T-cell (primary cell): ENCODE measurements around the gene VSTM2B. TPM values are rescaled to one million over a fixed set of nuclear protein-coding genes. Genes with fewer than 3 reads are reported as not detected.

ENCODE experiments used
- ATAC-seq, 4 experiments: fragments of 200-7000 bp in 3 of 4; fragments of 150-1000 bp in 1 of 4; cut with Tn5 transposase; replicated peaks in 1 of 4; 1 replicate in 3 of 4; 2 replicates in 1 of 4; pipeline ENCODE4 v1.10.0; 2021; ENCODE audit warnings: moderate library complexity in 3 of 4, mild to moderate bottlenecking in 2 of 4, moderate number of reproducible peaks in 1 of 4
- CTCF ChIA-PET, 2 donors: fragments of 300-600 bp; sonication (Branson Sonifier 250); formaldehyde crosslinking; loops; one replicate each; lab custom pipeline; 2022; ENCODE audit warnings: antibody characterized with exemption in 2 of 2; lab: Charles Lee
- POLR2A ChIA-PET, 2 donors: fragments of 300-600 bp; sonication (Branson Sonifier 250); formaldehyde crosslinking; loops; one replicate each; lab custom pipeline; 2022; ENCODE audit warnings: antibody characterized with exemption in 2 of 2; lab: Charles Lee
- DNase-seq, 35 experiments: peaks; one replicate each; pipeline versions ENCODE4 v3.0.0 to v3.0.0-alpha.2; 2013 to 2023
- H3K27ac ChIP-seq: one replicate; pipeline ENCODE4 v1.5.1; 2013; ENCODE audit warnings: low read length
- H3K27me3 ChIP-seq, 2 experiments: replicated peaks in 1 of 2; 1 replicate in 1 of 2; 2 replicates in 1 of 2; pipeline versions ENCODE4 v1.6.1 to v1.7.0; 2013; ENCODE audit warnings: low read length in 1 of 2, mixed read lengths in 1 of 2; ENCODE audit not compliant: control insufficient read depth in 2 of 2, insufficient read depth in 2 of 2; ENCODE audit errors: extremely low read depth in 1 of 2
- H3K36me3 ChIP-seq, 2 donors: 1 replicate in 1 of 2; 2 replicates in 1 of 2; pipeline versions ENCODE4 v1.6.1 to v1.7.0; 2013; ENCODE audit warnings: low read length in 1 of 2; ENCODE audit not compliant: control insufficient read depth in 2 of 2, insufficient read depth in 1 of 2; ENCODE audit errors: extremely low read depth in 1 of 2
- H3K4me1 ChIP-seq, 2 experiments: 1 replicate in 1 of 2; 2 replicates in 1 of 2; pipeline versions ENCODE4 v1.6.1 to v1.7.0; 2013; ENCODE audit warnings: low read length in 2 of 2, mixed read lengths in 1 of 2; ENCODE audit not compliant: insufficient read depth in 2 of 2, control insufficient read depth in 1 of 2; ENCODE audit errors: extremely low read depth in 1 of 2
- H3K4me3 ChIP-seq, 2 donors: 1 replicate in 1 of 2; 2 replicates in 1 of 2; pipeline versions ENCODE4 v1.5.1 to v1.7.0; 2013; ENCODE audit warnings: mild to moderate bottlenecking in 2 of 2, low read length in 1 of 2, moderate library complexity in 1 of 2; ENCODE audit not compliant: control insufficient read depth in 1 of 2; ENCODE audit errors: extremely low read depth in 1 of 2
- H3K9me3 ChIP-seq: 2 replicates; pipeline ENCODE4 v1.7.0; 2013
- H3K27ac Mint-ChIP-seq, 2 donors: one replicate each; pipeline ENCODE4 v1.8.0; 2020 to 2021; ENCODE audit warnings: mild to moderate bottlenecking in 2 of 2, mixed read lengths in 2 of 2
- H3K27me3 Mint-ChIP-seq, 2 donors: one replicate each; pipeline ENCODE4 v1.8.0; 2021 to 2022; ENCODE audit warnings: mixed read lengths in 2 of 2
- H3K36me3 Mint-ChIP-seq: one replicate; pipeline ENCODE4 v1.8.0; 2021; ENCODE audit warnings: mixed read lengths
- H3K4me1 Mint-ChIP-seq, 3 donors: one replicate each; pipeline ENCODE4 v1.8.0; 2020 to 2022; ENCODE audit warnings: mixed read lengths in 3 of 3, mild to moderate bottlenecking in 1 of 3
- H3K4me3 Mint-ChIP-seq, 3 donors: one replicate each; pipeline ENCODE4 v1.8.0; 2020 to 2022; ENCODE audit warnings: mild to moderate bottlenecking in 3 of 3, mixed read lengths in 3 of 3, moderate library complexity in 3 of 3
- H3K9me3 Mint-ChIP-seq, 3 donors: one replicate each; pipeline ENCODE4 v1.8.0; 2020 to 2022; ENCODE audit warnings: mixed read lengths in 3 of 3
- WGBS: methylation state at CpG from one replicate; pipeline ENCODE4 v1.1.5; 2013; ENCODE audit warnings: missing lambda C conversion rate; ENCODE audit not compliant: insufficient coverage; 5-methylcytosine and 5-hydroxymethylcytosine counted together
- total RNA-seq, 35 experiments: library from RNA in 6 of 35; stranded (reverse) in 6 of 35; fragments of 120-200 nt in 1 of 35; gene quantifications; one replicate each; pipeline versions ENCODE4 v1.2.1 to v1.2.4 and lab custom pipeline; 2013 to 2026

The VSTM2B gene
- total RNA-seq, 5 donors from 2014 or later (not counting 1 experiment from before 2014, with no cell fraction given) = not detected

DNA sequence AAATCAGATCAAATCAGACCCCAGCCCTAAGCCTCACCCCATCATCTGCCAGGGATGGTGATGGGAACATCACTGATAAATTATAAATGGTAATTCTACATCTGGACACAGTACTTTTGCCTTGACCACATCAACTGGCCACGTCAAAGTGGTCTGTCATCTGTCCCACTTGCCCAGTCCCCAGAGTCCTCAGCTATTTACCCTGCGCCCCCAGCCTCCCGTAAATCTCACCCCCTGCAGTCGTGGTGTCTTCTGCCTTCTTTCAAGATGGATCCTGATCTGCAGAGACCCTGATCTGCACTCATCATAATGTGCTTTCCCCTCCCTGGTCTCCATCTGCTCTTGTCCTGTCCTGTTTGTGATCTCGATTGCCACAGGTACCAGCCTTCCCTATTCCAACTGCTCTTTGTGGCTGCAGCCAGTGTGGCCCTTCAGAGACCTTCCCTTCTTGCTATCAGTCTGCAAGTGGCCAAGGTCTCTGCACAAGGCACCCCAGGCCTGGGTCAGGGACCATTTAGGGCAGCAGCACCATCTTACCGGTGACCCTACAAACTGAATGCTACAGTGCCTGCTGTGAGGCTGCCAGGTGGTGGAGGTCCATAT, 53.6 kb downstream of the VSTM2B start:
- DNase-seq (no peak), ATAC-seq (no peak)
- Histone ChIP-seq H3K27me3 (peaks cover 10 to 38% of the 10 kb centered on the region in 2 experiments), H3K9me3 (no peaks in the 10 kb centered on the region), H3K36me3 (no peaks in the 10 kb centered on the region), H3K4me1 (no peaks in the 10 kb centered on the region), H3K4me3 (no peak overlapping the region), H3K27ac (no peak overlapping the region)
- Mint-ChIP-seq H3K27me3 (peaks cover 41 to 43% of the 10 kb centered on the region in 2 donors), H3K36me3 (no peaks in the 10 kb centered on the region), H3K4me1 (peaks cover 0 to 8% (median 6%) of the 10 kb centered on the region in 3 donors), H3K4me3 (no peak overlapping the region), H3K27ac (no peak overlapping the region), H3K9me3 (peaks cover 0 to 10% (median 2%) of the 10 kb centered on the region in 3 donors)
- 84% methylated on average over 6 of the region's 6 CpGs for WGBS
- ChIA-PET CTCF (no interaction called here), POLR2A (no interaction called here)

DNA sequence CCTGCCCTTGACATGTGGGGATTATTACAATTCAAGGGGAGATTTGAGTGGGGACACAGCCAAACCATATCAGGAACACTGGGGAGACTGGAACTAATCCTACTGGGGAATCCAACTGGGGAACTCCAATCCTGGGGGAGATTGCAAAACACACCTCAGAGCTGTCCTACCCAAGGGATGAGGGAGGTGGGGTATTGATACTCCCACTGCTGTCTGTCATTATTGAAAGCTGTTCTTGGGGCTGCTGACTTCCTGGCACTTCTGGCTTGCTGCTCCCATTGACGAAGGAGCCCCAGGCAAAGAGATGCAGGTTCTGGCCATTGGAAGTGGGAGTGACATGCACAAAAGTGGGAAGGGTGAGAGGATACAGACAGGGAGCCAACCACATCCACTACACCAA, 55.6 kb downstream of the VSTM2B start:
- no peak overlapping the region for H3K4me3 ChIP-seq
- WGBS = no CpG with 5 or more reads among the region's 1 CpG
- H3K4me1 ChIP-seq = no peaks in the 10 kb centered on the region
- H3K27me3 Mint-ChIP-seq = peaks cover 24 to 29% of the 10 kb centered on the region in 2 donors
- DNase-seq (no peak), ATAC-seq (no peak)
- CTCF ChIA-PET = no interaction called here
- H3K36me3 ChIP-seq = no peaks in the 10 kb centered on the region
- H3K27me3 ChIP-seq = peaks cover 2 to 26% of the 10 kb centered on the region in 2 experiments
- H3K36me3 Mint-ChIP-seq = no peaks in the 10 kb centered on the region
- H3K27ac ChIP-seq = no peak overlapping the region
- POLR2A ChIA-PET = no interaction called here
- H3K4me3 Mint-ChIP-seq = no peak overlapping the region
- peaks cover 0 to 10% (median 2%) of the 10 kb centered on the region in 3 donors for H3K9me3 Mint-ChIP-seq
- H3K4me1 Mint-ChIP-seq = peaks cover 0 to 6% (median 4%) of the 10 kb centered on the region in 3 donors
- no peaks in the 10 kb centered on the region for H3K9me3 ChIP-seq
- H3K27ac Mint-ChIP-seq = no peak overlapping the region

DNA sequence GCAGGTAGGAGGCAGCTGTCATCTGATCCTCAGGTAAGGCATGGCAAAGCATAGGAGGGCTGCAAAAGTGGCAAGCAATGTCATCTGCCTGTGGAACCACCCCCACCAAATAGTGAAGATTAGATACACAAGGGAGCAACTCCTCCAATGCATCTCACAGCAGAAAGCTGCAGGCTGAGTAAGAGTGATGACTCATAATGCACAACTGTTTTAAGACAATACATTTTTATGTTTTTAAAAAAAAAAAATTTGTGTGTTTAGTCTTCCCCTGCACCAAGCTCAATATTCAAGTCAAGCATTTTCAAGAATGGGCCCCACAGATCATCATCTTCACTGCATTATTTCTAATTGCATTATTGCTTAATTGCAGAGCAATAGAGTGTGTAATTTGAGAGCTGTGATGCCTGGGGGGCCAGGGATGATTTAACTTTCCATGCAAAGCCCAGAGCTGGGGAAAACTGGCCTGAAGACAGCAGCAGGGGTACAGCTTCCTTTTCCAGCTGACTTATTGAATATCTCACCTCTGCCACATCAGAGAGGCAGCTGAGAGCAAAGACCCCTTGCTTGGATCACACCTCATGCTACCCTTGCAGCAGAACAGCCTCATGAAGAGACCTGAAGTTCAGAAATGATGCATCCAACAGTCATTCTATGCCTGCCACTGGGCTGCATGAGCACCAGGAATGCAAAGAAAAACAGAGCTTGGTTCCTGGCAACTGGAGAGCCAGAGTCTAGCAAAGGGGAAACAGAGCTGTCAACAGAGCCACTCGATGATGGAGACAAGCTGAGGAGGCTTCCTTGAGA, 57.6 kb downstream of the VSTM2B start:
- CTCF ChIA-PET = no interaction called here
- H3K27ac ChIP-seq = no peak overlapping the region
- no peak for ATAC-seq
- no peaks in the 10 kb centered on the region for H3K36me3 ChIP-seq
- no peak overlapping the region for H3K4me3 Mint-ChIP-seq
- peaks cover 18 to 21% of the 10 kb centered on the region in 2 donors for H3K27me3 Mint-ChIP-seq
- peaks cover 0 to 13% of the 10 kb centered on the region in 2 experiments for H3K4me1 ChIP-seq
- no peak overlapping the region for H3K4me3 ChIP-seq
- H3K36me3 Mint-ChIP-seq = no peaks in the 10 kb centered on the region
- WGBS = no CpG with 5 or more reads among the region's 1 CpG
- no peak for DNase-seq
- peaks cover 0 to 10% (median 2%) of the 10 kb centered on the region in 3 donors for H3K9me3 Mint-ChIP-seq
- peaks cover 2 to 17% of the 10 kb centered on the region in 2 experiments for H3K27me3 ChIP-seq
- POLR2A ChIA-PET = interaction anchor here in 1 of 2 donors (0.7 kb wide), 1 partner anchor 16 kb away, joined by 4 read pairs; no protein-coding TSS in a partner anchor
- peaks cover 7 to 22% (median 17%) of the 10 kb centered on the region in 3 donors for H3K4me1 Mint-ChIP-seq
- H3K9me3 ChIP-seq = no peaks in the 10 kb centered on the region
- H3K27ac Mint-ChIP-seq = no peak overlapping the region

DNA sequence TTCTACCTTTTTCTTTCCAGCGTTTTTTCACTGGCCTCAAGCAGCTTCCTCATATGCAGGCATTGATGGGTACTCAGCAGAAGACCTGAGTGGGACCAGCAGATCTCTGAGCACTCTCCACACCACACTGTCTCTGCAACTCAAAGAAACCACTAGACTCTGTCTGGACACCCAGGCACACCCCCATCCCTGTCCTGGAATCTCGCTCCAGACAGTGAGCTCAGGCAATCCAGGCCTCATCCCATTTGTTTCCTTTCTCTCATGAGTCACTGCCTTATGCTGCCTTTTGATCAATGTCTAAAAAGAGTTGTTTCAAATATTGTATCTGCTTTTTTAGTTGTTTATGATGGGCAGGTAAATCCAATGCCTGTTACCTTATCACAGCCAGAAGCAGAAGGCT, 60.6 kb downstream of the VSTM2B start:
- Histone ChIP-seq H3K9me3 (no peaks in the 10 kb centered on the region), H3K4me3 (no peak overlapping the region), H3K36me3 (no peaks in the 10 kb centered on the region), H3K4me1 (peaks cover 0 to 13% of the 10 kb centered on the region in 2 experiments), H3K27ac (no peak overlapping the region), H3K27me3 (peaks cover 0 to 17% of the 10 kb centered on the region in 2 experiments)
- DNase-seq (no peak), ATAC-seq (no peak)
- ChIA-PET POLR2A (no interaction called here), CTCF (no interaction called here)
- peaks cover 8 to 19% of the 10 kb centered on the region in 2 donors for H3K27me3 Mint-ChIP-seq
- no peaks in the 10 kb centered on the region for H3K36me3 Mint-ChIP-seq
- 70% methylated on average over 1 of the region's 2 CpGs for WGBS
- peaks cover 0 to 11% (median 2%) of the 10 kb centered on the region in 3 donors for H3K9me3 Mint-ChIP-seq
- H3K4me3 Mint-ChIP-seq = no peak overlapping the region
- H3K27ac Mint-ChIP-seq = peak overlapping the region; percentile 22 to 89
- H3K4me1 Mint-ChIP-seq = peaks cover 7 to 24% (median 17%) of the 10 kb centered on the region in 3 donors

DNA sequence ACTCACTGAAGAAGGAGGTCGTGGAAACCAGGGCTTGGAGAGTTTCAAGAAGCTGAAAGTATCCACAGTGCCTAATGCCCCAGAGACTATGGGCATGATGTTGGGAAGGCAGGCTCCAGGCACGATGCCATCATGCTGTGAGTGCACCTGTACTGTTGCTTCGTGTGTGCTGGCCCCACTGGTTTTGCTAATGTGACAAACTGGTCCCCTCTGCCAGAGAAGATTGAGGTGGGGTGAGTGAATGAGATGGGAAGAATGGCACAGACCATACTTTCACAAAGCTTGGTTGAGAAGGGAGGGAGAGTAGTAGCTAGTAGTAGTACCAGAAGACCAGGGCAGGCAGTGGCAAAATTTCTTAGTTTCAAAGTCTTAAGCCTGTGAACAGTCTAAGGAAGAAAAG, 61.3 kb downstream of the VSTM2B start:
- Histone ChIP-seq H3K4me1 (peaks cover 0 to 13% of the 10 kb centered on the region in 2 experiments), H3K27me3 (peaks cover 0 to 17% of the 10 kb centered on the region in 2 experiments), H3K4me3 (no peak overlapping the region), H3K9me3 (no peaks in the 10 kb centered on the region), H3K36me3 (no peaks in the 10 kb centered on the region), H3K27ac (peak overlapping the region; percentile 65)
- CTCF ChIA-PET = interaction anchor here in 1 of 2 donors (1.4 kb wide), 1 partner anchor 129 kb away, joined by 4 read pairs; no protein-coding TSS in a partner anchor
- 89% methylated on average over 3 of the region's 3 CpGs for WGBS
- H3K9me3 Mint-ChIP-seq = peaks cover 0 to 8% (median 0%) of the 10 kb centered on the region in 3 donors
- POLR2A ChIA-PET = no interaction called here
- peak overlapping the region; percentile 88 to 89 for H3K27ac Mint-ChIP-seq
- no peak overlapping the region for H3K4me3 Mint-ChIP-seq
- DNase-seq (no peak), ATAC-seq (peak in 1 of 4 experiments; percentile 5)
- peaks cover 14 to 24% of the 10 kb centered on the region in 2 donors for H3K27me3 Mint-ChIP-seq
- H3K36me3 Mint-ChIP-seq = no peaks in the 10 kb centered on the region
- H3K4me1 Mint-ChIP-seq = peaks cover 7 to 24% (median 17%) of the 10 kb centered on the region in 3 donors

DNA sequence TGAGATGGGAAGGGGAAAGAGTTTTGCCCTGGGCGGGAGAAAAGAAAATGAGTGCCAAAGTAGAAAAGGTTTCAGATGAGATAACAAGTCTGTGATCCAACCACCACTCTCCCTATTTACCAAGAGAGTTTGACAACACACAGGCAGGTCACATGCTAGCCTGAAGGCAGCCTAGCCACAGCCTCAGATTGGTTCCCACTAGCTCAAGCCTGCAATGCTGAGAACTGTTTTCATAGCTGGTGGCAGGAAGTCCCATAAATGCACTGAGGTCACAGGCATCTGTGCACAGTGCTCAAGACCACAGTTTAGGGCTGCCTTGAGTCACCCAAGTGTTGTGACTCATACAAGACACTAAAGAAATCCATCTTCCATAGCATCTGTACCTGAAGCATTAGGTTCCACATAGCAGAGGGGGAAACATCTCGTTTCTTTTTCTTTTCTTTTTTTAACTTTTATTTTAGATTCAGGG, 61.8 kb downstream of the VSTM2B start:
- H3K27me3 ChIP-seq = peaks cover 2 to 17% of the 10 kb centered on the region in 2 experiments
- ATAC-seq (peak; percentile 97 to 100 (median 99)), DNase-seq (peak in 31 of 35 experiments; percentile 10 to 77 (median 40))
- Mint-ChIP-seq H3K4me3 (no peak overlapping the region), H3K9me3 (peaks cover 0 to 8% (median 0%) of the 10 kb centered on the region in 3 donors), H3K27me3 (peaks cover 17 to 27% of the 10 kb centered on the region in 2 donors), H3K4me1 (peaks cover 7 to 24% (median 17%) of the 10 kb centered on the region in 3 donors), H3K36me3 (no peaks in the 10 kb centered on the region), H3K27ac (peak overlapping the region; percentile 88 to 89)
- no peaks in the 10 kb centered on the region for H3K9me3 ChIP-seq
- WGBS = no CpG with 5 or more reads among the region's 2 CpGs
- H3K27ac ChIP-seq = peak overlapping the region; percentile 65
- H3K4me3 ChIP-seq = no peak overlapping the region
- H3K4me1 ChIP-seq = peaks cover 0 to 13% of the 10 kb centered on the region in 2 experiments
- H3K36me3 ChIP-seq = no peaks in the 10 kb centered on the region
- ChIA-PET CTCF (interaction anchor here in 1 of 2 donors (1.4 kb wide), 1 partner anchor 129 kb away, joined by 4 read pairs; no protein-coding TSS in a partner anchor), POLR2A (no interaction called here)
